DND-41 (cell line): ENCODE results near the gene NTMT1.

Experiments used
- EZH2 ChIP-seq: IDR thresholded peaks from 3 replicates; pipeline ENCODE4 v1.6.1; 2012; ENCODE audit warnings: borderline replicate concordance, low read depth, mild to moderate bottlenecking, moderate library complexity, low read length, inconsistent platforms; ENCODE audit not compliant: severe bottlenecking
- TF ChIP-seq, protein P1 (sequence below): IDR thresholded peaks from 2 replicates; pipeline ENCODE4 v1.5.1; 2012; ENCODE audit warnings: borderline replicate concordance, low read length, moderate library complexity, mild to moderate bottlenecking; ENCODE audit not compliant: poor library complexity, severe bottlenecking; ENCODE audit errors: extremely low read depth

DNA sequence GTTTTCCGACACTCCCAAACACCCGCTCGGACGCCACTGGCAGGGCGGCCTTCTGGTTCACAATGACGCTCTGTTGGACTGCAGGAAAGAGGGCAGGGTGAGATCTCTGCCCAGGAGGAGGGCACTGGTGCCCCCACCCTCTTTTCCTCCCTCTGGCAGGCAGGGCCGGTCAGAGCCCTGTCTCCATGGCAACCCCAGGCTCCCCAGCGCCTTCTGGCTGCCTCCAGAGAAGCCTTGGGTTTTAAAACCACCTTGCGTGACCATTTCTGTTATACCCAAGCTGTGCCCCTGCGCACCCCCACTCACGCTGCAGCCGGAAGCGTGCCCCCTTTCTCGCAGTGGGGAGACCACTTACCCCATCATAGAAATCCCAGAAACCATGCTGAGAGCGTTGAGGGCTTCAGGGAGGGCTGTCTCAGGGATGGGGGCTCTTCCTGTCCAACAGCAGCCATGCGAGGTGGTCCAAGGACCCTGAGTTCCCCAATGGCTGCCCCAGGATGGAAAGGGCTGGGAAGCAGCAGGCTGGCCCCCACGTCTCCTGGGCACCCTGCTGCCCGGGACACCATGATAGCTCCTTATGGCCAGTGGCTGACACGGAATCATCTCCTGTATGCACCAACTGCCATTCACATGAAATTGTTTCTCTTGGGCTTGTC lies 12.3 kb upstream of the NTMT1 start:
- TF ChIP-seq, protein P1, sequence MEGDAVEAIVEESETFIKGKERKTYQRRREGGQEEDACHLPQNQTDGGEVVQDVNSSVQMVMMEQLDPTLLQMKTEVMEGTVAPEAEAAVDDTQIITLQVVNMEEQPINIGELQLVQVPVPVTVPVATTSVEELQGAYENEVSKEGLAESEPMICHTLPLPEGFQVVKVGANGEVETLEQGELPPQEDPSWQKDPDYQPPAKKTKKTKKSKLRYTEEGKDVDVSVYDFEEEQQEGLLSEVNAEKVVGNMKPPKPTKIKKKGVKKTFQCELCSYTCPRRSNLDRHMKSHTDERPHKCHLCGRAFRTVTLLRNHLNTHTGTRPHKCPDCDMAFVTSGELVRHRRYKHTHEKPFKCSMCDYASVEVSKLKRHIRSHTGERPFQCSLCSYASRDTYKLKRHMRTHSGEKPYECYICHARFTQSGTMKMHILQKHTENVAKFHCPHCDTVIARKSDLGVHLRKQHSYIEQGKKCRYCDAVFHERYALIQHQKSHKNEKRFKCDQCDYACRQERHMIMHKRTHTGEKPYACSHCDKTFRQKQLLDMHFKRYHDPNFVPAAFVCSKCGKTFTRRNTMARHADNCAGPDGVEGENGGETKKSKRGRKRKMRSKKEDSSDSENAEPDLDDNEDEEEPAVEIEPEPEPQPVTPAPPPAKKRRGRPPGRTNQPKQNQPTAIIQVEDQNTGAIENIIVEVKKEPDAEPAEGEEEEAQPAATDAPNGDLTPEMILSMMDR = no peak
- TF ChIP-seq EZH2 = no peak
